ENCODE measurements around the gene DMD.

DMD gene

DNA sequence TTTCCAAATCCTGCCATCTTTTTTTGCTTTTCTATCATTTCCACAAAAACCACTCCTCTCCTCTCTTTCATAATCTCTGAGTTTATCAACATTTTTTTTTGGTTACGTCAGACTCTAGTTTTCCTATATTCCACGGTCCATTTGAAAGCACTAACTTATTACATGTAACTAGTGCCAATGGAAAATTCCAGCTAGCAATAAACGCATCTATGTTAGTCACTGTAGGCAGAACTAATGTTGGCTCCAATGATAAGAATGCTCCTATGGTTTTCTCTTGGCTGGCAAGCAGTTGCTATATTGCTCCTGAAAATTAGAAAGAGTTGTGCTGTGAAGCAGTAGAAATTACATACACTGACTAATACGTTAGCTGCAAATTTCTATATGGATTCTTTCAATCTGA is 1504.9 kb downstream of the DMD start:
- DNase-seq (ENCODE audit: low spot score), result no peak

DNA sequence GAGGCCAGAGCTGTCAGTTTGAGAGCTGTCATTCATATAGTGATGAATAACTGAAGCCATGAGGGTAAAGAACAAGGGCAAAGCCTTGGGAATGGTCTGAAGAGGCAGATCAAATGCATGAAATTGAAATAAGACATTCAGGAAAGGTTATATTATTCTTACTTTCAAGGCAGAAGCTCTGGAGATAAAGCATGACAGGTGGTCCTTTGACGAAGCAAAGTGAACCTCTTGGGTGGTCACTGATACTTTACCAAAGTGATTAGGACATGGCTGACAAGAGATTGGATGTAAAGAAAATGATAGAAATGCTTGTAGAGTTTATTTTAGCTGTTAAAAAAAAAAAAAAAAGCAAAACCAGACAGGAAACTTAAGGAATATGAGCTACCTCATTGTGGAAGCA is 1505.5 kb downstream of the DMD start:
- no peak for DNase-seq (ENCODE audit: low spot score)

DNA sequence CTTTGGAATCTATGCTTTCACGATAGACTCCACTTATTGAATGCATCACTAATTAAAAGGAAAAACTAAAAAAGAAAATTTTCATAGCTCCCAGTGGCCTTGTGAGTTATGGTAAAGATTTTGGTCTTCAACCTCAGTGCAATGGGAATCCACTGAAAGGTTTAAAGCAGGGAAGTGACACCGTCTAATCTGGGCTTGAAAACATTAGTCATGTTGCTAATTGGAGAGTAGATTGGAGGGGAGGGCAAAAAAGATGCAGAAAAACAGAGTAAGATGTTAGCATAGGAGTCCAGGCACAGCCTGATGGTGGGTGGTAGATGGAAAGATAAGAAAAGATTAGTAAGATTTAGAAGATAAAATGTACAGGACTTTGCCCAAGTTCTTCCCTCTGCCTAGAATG is 1506.4 kb downstream of the DMD start:
- DNase-seq (ENCODE audit: low spot score), result no peak

DNA sequence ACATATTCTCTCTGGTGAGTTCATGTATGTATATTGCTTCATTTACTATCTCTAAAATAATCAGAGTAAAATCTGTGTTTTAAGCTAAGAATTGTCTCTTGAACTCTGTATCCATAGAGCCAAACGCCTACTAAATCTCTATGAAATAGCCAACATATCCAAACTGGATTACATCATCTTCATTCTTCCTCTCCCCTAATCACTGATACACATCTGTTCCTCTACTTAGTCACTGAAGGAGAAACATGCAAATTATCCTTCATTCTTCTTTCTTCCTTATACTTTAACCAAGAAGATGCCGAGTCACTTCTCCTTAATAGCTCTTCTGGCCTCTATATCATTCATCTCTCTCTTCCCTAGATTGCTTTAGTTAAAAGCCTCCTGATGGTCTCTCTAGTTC is 1509.1 kb downstream of the DMD start:
- no peak for DNase-seq (ENCODE audit: low spot score)

DNA sequence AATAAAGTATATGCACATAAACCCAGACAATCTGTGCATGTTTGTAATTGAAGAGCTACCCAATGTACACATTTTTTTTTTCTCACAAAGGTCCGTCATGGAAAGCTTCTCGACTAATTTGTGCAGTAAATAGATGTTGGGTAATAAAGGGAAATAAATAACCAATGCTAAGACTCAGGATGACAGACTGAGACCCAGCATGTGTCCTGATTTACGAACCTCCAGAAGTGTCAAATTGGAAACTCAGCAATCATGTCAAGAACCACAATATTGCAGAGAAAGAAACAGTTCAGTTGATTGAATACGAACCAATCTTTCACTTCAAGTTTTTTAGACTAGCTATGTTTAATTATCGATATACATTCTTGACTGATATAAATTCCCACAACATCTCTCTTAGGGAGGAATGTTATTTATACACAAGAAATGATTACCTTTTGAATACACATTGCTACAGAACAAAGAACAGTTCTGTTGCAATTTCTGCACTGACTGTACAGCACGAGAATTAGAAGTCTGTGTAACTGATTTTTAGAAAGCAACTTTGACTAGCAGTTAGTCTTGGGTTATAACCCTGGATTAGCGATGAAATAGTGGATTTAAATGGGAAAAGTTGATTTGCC is 1513.9 kb downstream of the DMD start:
- DNase-seq (ENCODE audit: low spot score), result no peak

DNA sequence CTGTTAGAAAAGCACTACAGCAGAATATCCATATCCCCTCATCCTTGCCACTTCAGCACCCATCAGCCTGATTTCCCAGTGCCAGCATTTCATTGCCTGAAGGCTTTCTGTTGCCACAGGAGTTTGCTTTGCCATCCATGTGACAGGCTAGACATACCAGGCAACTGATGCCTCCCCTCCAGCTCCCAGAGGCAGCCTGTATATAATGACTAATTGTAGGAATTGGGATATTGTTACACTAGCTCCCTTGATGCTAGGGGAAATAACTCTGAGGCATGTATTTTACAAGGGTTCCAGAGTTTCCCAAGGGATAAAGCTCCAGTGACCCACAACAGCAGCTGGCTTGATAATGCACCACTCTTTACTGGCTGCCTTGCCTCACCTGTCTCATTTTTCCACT is 1531.5 kb downstream of the DMD start:
- no peak for DNase-seq (ENCODE audit: low spot score)

DNA sequence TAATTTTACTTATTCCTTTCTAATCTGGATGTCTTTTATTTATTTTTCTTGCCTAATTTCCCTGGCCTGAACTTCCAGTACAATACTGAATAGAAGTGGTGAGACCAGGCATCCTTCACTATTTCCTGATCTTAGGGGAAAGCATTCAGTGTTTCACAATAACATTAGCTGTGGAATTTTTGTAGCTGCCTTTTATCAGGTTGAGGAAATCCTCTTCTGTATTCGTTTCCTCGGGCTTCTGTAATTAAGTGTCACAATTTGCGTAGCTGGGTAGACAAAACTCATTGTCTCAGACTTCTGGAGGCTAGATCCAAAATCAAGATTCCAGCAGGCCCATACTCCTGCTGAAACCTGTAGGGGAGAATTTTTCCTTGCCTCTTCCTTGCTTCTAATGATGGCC is 1541.1 kb downstream of the DMD start:
- no peak for DNase-seq (ENCODE audit: low spot score)

DNA sequence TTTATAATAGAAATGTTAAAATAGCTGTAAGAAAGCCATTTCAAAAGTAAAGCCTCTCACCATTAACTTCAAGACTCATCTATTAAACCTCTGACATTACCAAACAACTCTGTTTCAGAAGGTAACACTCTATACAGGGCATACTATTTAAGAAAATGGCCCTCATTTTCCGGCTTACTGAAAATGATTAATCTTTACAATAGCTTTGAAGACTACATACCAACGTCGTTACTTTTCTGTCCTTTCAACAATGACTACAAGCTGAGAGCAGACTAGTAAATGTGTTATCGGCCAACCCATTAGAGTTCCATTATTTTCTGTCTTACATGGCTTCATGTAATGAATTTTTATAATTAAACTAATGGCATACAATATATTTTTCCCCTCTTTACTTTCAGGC is 1545.9 kb downstream of the DMD start:
- no peak for DNase-seq (ENCODE audit: low spot score)

DNA sequence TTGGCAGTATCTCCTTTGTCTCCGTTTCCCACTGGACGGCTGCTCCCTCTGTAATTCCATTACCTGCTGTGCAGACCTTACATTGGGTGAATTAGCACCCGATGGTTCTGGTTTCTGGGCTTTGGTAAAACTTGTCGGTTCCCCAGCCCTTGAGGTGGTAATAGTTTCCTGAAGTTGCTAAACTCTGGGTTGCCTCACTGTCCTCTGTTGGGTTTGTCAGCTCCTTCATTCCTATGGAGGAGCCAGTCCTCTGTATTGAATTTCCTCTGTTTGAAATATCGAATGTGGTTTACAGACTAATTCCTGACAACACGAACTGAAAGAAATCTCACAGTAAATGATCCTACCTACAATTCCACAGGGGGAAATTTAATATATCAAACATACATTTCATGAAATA is 1548.2 kb downstream of the DMD start:
- DNase-seq (ENCODE audit: low spot score), result no peak

DNA sequence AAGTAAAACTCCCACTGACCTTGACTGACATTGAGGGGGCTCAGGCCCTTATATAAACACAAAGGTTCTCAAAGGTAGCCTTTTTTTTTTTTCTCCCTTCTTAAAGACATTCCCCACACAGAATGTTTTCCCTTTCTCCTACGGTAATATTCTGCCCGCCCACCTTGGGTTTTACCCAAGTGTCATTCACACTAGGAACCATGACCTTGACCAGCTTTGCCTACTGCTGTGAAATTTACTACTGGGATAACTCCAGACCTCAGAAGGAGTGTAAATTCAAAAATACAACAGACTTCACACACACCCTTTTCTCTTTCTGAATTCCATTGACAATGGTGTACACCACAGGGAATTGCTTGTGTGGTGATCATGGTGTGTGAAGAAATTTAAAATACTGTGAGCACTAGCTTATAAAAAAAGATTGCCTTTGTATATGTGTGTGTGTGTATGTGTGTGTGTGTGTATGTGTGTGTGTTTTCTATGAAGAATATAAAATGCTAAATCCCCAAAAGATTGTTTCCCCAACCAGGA is 1550.0 kb downstream of the DMD start:
- no peak for DNase-seq (ENCODE audit: low spot score)

DNA sequence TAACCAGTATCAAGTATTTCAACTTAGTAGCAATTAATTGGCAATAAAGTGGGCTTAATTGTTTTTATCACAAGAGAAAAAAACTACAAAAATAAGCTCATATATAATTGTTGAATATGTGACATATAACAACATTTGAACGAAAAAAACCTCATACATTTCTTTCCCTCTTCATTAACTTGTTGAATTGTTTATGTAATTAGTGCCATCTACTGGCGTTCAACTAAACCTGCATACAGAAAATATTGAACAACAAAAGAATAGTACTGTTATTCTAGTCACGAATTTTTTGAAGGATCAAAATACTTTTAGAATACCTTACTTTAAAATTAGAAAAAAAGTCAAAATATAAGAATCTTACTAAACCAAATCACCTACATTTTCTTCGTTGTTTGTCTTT is 1553.0 kb downstream of the DMD start:
- DNase-seq (ENCODE audit: low spot score), result peak; percentile 20

DNA sequence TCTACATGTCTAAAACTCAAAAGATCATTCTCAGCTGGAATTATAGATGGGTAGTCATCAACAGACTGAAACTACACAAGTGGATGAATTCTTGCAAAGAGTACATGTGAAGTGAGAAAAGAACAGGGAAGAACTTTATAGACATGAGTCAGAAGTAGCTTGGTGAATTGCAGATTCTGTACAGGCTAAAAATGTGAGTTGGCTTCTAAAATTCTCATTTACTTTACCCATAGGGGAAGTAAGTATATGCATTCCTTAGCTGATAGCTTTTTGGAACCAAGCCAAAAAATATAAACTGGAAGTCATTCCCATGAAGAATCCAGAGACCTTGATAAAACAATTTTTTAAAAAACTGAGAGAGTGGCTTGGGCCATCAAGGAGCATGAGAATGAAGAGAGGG is 1555.3 kb downstream of the DMD start:
- DNase-seq (ENCODE audit: low spot score), result no peak

DNA sequence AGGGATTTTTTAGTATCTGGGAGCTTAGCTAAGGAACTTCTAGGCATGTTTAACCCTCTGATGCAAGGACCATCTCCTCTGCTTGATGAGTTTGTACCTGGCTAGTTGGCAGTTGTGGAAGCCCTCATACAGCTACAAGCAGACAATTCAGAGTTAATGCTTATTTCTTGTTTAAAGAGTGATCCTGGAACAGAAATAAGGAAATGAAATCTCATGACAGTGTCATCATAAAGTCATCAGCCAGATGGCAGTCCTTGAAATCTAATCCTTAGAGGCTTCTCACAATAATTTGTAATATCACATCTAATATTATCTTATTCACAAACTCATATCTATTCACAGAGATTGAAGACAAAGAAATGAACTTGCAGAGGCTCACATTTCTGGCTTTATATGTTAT is 1557.9 kb downstream of the DMD start:
- no peak for DNase-seq (ENCODE audit: low spot score)

DNA sequence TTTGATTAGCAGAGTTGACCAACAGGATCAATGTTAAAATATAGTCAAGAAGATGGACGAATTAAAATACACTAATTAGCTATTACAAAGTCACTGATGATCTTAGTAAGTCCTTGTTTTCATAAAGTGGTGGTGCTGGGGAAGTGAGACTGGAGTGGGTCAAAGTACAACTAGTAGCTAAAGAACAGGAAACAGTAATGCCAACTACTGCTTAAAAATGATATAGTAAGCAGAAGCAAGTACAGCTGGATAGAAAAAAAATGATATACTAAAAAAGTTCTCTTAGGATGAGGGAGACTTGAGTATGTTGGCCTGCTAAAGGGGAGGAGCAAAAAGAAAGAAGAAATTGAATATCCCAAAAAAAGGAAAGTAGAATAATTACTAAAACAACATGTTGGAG is 1558.7 kb downstream of the DMD start:
- DNase-seq (ENCODE audit: low spot score), result no peak

DNA sequence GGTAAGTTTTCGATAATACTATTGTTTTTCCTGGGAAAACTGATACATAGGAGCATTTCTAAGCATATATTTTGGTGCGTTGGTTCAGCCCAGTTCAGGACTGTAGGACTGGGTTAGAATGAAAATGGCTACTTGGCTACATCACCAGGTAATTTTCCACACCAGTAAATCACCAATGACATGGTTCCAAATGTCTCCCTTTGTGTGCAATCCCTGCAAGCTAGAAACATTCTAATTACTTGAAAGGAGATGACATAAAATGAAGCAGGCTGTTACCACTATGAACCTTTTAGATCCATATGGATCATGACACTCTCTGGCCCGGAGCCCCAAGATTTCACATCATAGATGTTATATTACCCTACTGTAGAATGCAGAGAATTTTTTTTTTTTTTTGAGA is 1562.1 kb downstream of the DMD start:
- no peak for DNase-seq (ENCODE audit: low spot score)

DNA sequence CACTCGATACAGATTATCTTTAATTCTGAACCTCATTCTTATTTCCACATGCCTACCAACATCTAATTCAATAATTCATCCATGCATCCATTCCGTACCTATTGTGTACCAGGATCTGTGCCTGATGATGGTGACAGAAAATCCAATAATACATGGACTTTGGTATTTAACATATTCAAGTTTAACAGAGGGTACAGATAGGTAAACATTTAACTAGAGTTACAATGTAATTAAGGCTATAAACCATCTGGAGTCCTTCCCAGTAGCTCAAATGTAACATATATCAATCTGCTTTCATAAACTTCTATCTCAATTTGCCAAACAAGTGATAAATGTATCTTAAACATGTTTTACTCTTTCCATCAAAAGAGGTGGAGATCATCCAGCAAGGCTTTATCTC is 1578.0 kb downstream of the DMD start:
- DNase-seq (ENCODE audit: low spot score), result no peak

DNA sequence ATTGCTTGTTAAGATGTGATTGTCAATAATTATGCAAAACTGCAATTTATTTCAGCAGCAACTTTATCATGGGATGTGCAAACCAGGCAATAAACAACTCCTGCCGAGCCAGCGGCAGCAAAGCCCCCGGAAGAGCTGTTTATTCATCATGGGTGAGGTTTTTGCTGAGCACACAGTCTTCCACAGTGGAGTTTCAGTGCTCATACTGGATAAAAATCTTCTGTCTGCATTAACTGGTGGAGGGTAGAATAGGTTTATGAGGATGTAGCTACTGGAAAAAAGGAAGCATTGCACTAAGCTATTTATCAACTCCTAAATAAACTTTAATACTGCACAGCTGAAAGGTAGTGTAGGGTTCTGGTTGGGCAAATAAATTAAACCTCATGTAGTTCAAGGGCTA is 1582.2 kb downstream of the DMD start:
- DNase-seq (ENCODE audit: low spot score), result no peak

DNA sequence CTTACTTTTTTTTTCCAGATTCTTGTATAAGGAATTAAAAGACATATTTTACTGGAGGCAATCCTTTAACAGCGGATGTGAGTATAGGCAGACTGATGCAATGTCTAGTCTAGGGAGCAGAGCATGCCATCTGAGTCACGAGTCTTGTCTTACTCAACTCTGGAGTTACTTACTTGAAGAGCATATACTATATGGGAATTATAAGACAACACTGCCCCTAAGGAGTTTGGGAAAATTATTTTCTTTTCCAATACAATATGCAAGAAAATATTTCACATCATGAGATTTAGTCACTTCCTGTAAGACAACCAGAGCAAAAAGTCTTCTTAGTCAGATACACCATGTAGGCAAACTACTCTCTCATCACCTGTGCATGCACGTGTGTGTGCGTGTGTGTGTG is 1602.2 kb downstream of the DMD start:
- no peak for DNase-seq (ENCODE audit: low spot score)

DNA sequence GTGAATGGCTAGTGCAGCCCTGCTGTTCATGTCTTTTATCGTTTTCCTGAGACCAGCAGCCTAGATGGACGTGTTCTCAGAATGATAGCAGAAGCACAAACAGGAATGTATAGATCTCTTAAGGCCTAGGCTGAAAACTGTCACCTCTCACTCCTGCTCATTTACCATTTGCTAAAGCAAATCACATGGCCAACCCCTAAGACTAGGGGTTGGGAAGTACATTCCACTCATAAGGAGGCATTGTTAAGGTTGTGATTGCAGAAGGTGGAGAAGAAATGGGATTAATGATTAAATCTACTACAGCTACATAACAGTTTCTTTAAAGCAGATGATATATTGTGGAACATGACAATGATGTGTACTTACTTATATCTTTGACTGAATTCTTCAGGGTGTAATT is 1602.7 kb downstream of the DMD start:
- DNase-seq (ENCODE audit: low spot score), result no peak

DNA sequence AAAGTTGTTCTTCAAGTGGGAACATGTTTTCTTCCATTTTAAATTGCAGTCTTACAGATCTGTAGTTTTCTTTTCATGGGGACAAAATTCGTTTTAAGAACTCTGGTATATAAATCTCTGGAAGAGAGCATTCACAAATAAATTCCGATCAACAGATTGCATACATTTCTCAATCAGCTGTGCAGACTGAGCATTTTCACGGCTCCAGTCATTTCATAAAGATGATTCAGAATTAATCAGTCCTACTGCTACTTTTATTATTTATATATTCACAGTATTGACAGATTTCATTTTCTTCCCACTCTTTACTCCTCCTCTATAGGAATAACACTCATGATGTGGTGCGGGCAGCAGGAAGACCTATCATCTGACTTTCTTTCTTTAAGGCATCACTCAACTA is 1604.6 kb downstream of the DMD start:
- DNase-seq (ENCODE audit: low spot score), result no peak

DNA sequence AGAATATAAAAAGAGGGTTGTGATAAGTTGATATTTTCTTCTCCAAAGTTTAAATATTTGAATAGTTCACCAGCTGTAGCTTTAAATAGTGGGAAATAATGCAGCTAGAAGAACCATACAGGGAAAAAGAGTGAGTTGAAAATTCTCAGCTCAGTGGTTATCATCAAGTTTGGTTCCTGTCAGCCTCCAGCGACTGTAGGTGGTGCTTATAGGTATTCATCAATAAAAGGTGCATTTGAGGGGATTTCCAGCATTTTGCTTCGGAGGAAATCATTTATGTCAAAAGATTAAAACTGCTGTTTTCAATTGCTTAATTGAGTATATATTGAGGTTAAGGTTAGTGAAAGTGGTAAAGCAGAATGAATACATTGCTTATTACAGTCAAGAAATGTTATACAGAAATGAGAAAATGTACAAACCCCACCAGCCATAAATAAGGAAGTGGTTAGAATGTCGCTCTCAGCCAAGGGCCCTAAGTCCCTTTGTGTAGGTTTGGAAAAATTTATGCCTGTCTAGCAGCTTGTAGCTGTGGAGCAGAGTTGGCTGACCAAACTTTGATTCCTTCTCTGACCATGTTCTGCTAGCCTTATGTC is 1606.6 kb downstream of the DMD start:
- no peak for DNase-seq (ENCODE audit: low spot score)

DNA sequence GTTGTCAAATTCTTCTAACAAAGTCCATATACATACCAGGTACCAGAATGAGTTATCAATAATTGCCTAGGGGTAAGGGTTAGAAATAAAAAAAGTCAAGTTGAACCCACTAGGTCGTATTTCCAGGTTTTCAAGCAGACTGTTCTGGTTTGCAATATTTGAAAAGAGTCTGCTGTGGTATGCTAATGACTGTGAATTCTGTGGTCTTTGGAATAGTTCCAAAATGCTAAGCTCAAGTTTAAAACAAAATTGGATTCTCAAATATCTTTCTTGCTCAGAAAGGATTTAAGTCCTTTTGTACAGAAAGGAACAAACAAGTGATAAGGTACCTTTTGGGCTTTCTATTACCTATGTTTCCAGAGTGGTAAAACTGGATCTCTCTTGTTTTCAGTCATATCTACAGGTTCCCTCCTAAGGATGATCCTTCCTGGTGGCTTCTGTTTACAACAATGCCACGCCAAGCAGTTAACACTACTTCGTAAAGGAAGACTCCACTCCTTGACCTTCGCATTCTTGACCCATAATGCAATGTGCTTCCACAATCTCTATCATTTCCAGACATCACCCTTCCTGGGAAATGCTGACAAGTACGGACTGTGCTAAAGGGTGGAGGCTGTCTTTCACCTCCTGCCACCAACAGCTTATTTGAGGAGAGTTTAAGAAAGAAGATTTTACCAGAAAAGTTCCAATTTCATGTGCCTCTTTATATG is 1607.8 kb downstream of the DMD start:
- DNase-seq (ENCODE audit: low spot score), result no peak

DNA sequence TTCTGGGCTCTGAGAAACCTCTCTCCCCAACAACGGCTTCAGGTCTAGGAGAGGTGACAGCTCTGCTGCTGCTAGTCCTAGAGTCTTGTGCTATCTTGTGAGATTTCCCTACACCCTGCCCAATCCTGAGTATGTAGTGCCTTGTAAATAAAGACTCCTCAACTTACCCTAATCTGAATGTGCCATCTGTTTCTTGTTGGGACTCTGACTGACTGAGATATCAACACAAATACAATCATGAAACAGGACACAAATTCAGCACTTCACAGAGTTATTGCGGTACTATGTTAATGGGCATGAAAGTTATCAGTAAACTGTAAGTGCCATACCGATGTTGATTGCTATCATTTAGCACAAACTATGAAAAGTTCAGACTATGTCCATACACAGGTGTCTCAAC is 1610.5 kb downstream of the DMD start:
- no peak for DNase-seq (ENCODE audit: low spot score)

DNA sequence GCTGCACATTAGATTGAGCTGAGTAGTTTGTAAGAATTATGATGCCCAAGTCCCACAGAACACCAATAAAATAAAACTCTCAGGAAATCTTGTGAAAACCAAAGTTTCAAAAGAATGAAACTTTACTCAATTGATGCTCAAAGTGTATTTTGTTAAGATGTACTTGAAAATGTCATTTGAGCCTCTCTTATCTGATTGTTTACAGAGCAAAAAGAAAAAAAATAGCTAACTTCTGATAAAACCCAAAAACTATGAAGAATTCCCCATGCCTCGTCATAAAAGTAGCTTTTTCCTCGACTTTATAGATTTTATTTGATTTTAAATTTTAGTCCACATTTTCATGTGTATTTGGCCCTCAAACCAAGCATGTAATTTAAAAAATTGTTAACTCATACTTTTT is 1618.0 kb downstream of the DMD start:
- no peak for DNase-seq (ENCODE audit: low spot score)

Measured in LoVo (cell line).